Neural cell (in vitro differentiated cells): Measurements from ENCODE around the gene LEMD2. TPM values are rescaled to one million over a fixed set of nuclear protein-coding genes. Genes with fewer than 3 reads are reported as not detected.

ENCODE experiments used
- H2AFZ ChIP-seq: fragments of 200-600, 300-800 bp; sonication (generic), shearing (Covaris generic); 2 replicates; pipeline ENCODE4 v1.6.0; 2014; ENCODE audit warnings: low read depth, mild to moderate bottlenecking, antibody characterized with exemption, low read length, moderate library complexity
- H3F3A ChIP-seq: fragments of 200-600 bp; shearing (Covaris generic); 2 replicates; pipeline ENCODE4 v1.6.1; 2016; ENCODE audit warnings: mild to moderate bottlenecking, moderate library complexity, mixed read lengths, antibody characterized with exemption, low read length; ENCODE audit not compliant: insufficient read depth, poor library complexity, severe bottlenecking
- H3K27ac ChIP-seq: fragments of 200-600, 300-800 bp; sonication (generic), shearing (Covaris generic); 2 replicates; pipeline ENCODE4 v1.5.1; 2014; ENCODE audit warnings: mild to moderate bottlenecking, low read length, moderate library complexity
- H3K27me3 ChIP-seq: fragments of 300-800, 200-600 bp; sonication (generic), shearing (Covaris generic); 2 replicates; pipeline ENCODE4 v1.6.0; 2014; ENCODE audit warnings: mild to moderate bottlenecking, low read depth, low read length, moderate library complexity; ENCODE audit not compliant: insufficient read depth
- H3K36me3 ChIP-seq: fragments of 300-800, 200-600 bp; sonication (generic), shearing (Covaris generic); 2 replicates; pipeline ENCODE4 v1.5.1; 2014; ENCODE audit warnings: mild to moderate bottlenecking, antibody characterized with exemption, low read length, moderate library complexity; ENCODE audit not compliant: insufficient read depth
- H3K4me2 ChIP-seq: fragments of 300-800, 200-600 bp; sonication (generic), shearing (Covaris generic); 2 replicates; pipeline ENCODE4 v1.6.0; 2014; ENCODE audit warnings: mild to moderate bottlenecking, low read length
- H3K4me3 ChIP-seq: fragments of 300-800, 200-600 bp; sonication (generic), shearing (Covaris generic); 2 replicates; pipeline ENCODE4 v1.5.1; 2014; ENCODE audit warnings: mild to moderate bottlenecking, low read length, moderate library complexity
- H3K79me2 ChIP-seq: fragments of 200-600 bp; shearing (Covaris generic); replicated peaks from 2 replicates; pipeline ENCODE4 v1.6.0; 2014; ENCODE audit warnings: mild to moderate bottlenecking, low read length, moderate library complexity; ENCODE audit not compliant: insufficient read depth
- H3K9ac ChIP-seq: fragments of 300-800, 200-600 bp; sonication (generic), shearing (Covaris generic); 2 replicates; pipeline ENCODE4 v1.6.1; 2016; ENCODE audit warnings: mild to moderate bottlenecking, low read length, mixed read lengths
- H3K9me2 ChIP-seq: fragments of 200-600 bp; shearing (Covaris generic); 2 replicates; pipeline ENCODE4 v1.6.1; 2016; ENCODE audit warnings: mild to moderate bottlenecking, low read length, mixed read lengths; ENCODE audit not compliant: insufficient read depth
- H3K9me3 ChIP-seq: fragments of 200-600, 300-800 bp; sonication (generic), shearing (Covaris generic); 2 replicates; pipeline ENCODE4 v1.6.1; 2016; ENCODE audit warnings: mild to moderate bottlenecking, mixed run types, low read length, moderate library complexity, mixed read lengths
- H4K20me1 ChIP-seq: fragments of 200-600 bp; shearing (Covaris generic); 2 replicates; pipeline ENCODE4 v1.6.1; 2016; ENCODE audit warnings: mild to moderate bottlenecking, mixed run types; ENCODE audit not compliant: insufficient read depth
- EP300 ChIP-seq: fragments of 450-650 bp; conservative IDR thresholded peaks from 2 replicates; pipeline ENCODE4 v1.6.1; 2014; ENCODE audit warnings: antibody characterized with exemption, mild to moderate bottlenecking, moderate library complexity; ENCODE audit not compliant: poor library complexity, severe bottlenecking
- EZH2 ChIP-seq: fragments of 200-600, 300-800 bp; shearing (Covaris generic), sonication (generic); IDR thresholded peaks from 2 replicates; pipeline ENCODE4 v1.6.1; 2014; ENCODE audit warnings: antibody characterized with exemption, low read length, borderline replicate concordance, mild to moderate bottlenecking; ENCODE audit not compliant: insufficient read depth, poor library complexity, severe bottlenecking
- MXI1 ChIP-seq: fragments of 450-650 bp; conservative IDR thresholded peaks from 2 replicates; pipeline ENCODE4 v1.6.1; 2014; ENCODE audit warnings: antibody characterized with exemption, mild to moderate bottlenecking; ENCODE audit not compliant: poor library complexity, severe bottlenecking
- POLR2AphosphoS5 ChIP-seq: IDR thresholded peaks from 2 replicates; pipeline ENCODE4 v1.6.1; 2012
- RAD21 ChIP-seq: fragments of 450-650 bp; conservative IDR thresholded peaks from 2 replicates; pipeline ENCODE4 v1.6.1; 2014; ENCODE audit warnings: antibody characterized with exemption, mild to moderate bottlenecking, moderate library complexity
- SMC3 ChIP-seq: fragments of 450-650 bp; conservative IDR thresholded peaks from 2 replicates; pipeline ENCODE4 v1.6.1; 2014; ENCODE audit warnings: antibody characterized with exemption, mild to moderate bottlenecking, moderate library complexity; ENCODE audit not compliant: poor library complexity
- TAF1 ChIP-seq: IDR thresholded peaks from 2 replicates; pipeline ENCODE4 v1.6.1; 2012; ENCODE audit warnings: low read depth
- polyA plus RNA-seq: library from polyadenylated mRNA; depleted of rRNA; stranded (reverse); fragments of >200 nt; gene quantifications from 2 replicates; pipeline ENCODE4 v1.2.3, GENCODE V29; 2014
- TF ChIP-seq, protein P1 (sequence below): fragments of 450-650 bp; IDR thresholded peaks from 2 replicates; pipeline ENCODE4 v1.5.1; 2014; ENCODE audit warnings: antibody characterized with exemption, mild to moderate bottlenecking, moderate library complexity; ENCODE audit not compliant: poor library complexity, severe bottlenecking
- TF ChIP-seq, protein P2 (sequence below): IDR thresholded peaks from 2 replicates; pipeline ENCODE4 v1.6.1; 2012; ENCODE audit warnings: borderline replicate concordance

Gene LEMD2
- polyA plus RNA-seq, 1 donor from 2014 or later: 84.6 TPM

DNA sequence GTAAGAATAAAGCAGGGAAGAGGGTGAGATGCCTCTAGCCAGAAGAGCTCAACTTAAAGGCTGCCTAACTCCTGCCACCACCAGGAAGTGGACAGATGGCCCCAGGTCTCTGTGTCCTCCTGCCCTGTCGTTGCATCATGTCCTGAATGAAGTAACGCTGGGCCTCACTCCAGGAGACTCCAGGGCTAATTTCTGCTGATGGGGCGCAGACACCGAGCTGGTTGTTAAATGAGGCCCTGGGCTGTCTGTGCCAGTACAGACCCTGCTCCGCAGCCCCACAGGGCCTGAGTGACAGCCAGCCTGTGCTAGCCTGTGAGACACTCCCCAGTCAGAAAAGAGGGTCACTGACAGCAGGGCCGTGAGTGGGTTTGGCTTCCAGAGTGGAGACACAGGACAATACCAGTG lies 48.7 kb downstream of the LEMD2 start:
- no peak overlapping the region for H3K4me3 ChIP-seq

DNA sequence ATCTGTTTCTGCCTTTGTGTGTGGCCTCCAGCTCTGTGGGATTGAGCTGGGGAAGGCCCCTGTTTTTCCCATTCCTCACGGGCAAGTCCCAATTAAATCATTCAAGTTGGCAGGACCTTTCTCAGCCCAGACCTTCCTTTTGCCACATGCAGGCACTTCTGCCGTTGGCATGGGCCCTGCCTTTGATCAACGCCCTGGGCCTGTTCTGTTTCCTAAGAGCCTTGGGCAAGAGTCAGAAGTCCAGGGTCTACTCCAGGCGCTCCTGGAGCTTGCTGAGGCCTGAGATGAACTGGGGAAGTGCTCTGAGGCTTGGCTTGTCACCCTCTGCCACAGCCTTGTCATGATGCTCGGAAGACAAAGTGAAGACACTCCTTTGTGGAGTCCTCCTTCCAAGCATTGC lies 49.4 kb downstream of the LEMD2 start:
- Histone ChIP-seq H3K79me2 (no peaks in the 10 kb centered on the region), H3K9me2 (no peaks in the 10 kb centered on the region)

More for the DNA sequence above, 48.7 kb downstream of the LEMD2 start:
- Histone ChIP-seq H2AFZ (no peak overlapping the region), H3F3A (no peaks in the 10 kb centered on the region), H3K27me3 (no peaks in the 10 kb centered on the region), H3K9me2 (no peaks in the 10 kb centered on the region), H3K79me2 (no peaks in the 10 kb centered on the region), H4K20me1 (no peaks in the 10 kb centered on the region), H3K4me2 (no peak overlapping the region), H3K9me3 (no peaks in the 10 kb centered on the region), H3K27ac (no peak overlapping the region), H3K36me3 (no peaks in the 10 kb centered on the region), H3K9ac (no peak overlapping the region)
- TF ChIP-seq, protein P1, sequence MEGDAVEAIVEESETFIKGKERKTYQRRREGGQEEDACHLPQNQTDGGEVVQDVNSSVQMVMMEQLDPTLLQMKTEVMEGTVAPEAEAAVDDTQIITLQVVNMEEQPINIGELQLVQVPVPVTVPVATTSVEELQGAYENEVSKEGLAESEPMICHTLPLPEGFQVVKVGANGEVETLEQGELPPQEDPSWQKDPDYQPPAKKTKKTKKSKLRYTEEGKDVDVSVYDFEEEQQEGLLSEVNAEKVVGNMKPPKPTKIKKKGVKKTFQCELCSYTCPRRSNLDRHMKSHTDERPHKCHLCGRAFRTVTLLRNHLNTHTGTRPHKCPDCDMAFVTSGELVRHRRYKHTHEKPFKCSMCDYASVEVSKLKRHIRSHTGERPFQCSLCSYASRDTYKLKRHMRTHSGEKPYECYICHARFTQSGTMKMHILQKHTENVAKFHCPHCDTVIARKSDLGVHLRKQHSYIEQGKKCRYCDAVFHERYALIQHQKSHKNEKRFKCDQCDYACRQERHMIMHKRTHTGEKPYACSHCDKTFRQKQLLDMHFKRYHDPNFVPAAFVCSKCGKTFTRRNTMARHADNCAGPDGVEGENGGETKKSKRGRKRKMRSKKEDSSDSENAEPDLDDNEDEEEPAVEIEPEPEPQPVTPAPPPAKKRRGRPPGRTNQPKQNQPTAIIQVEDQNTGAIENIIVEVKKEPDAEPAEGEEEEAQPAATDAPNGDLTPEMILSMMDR: no peak
- TF ChIP-seq SMC3: no peak
- no peak for TF ChIP-seq POLR2AphosphoS5
- TF ChIP-seq EP300: no peak
- TF ChIP-seq, protein P2, sequence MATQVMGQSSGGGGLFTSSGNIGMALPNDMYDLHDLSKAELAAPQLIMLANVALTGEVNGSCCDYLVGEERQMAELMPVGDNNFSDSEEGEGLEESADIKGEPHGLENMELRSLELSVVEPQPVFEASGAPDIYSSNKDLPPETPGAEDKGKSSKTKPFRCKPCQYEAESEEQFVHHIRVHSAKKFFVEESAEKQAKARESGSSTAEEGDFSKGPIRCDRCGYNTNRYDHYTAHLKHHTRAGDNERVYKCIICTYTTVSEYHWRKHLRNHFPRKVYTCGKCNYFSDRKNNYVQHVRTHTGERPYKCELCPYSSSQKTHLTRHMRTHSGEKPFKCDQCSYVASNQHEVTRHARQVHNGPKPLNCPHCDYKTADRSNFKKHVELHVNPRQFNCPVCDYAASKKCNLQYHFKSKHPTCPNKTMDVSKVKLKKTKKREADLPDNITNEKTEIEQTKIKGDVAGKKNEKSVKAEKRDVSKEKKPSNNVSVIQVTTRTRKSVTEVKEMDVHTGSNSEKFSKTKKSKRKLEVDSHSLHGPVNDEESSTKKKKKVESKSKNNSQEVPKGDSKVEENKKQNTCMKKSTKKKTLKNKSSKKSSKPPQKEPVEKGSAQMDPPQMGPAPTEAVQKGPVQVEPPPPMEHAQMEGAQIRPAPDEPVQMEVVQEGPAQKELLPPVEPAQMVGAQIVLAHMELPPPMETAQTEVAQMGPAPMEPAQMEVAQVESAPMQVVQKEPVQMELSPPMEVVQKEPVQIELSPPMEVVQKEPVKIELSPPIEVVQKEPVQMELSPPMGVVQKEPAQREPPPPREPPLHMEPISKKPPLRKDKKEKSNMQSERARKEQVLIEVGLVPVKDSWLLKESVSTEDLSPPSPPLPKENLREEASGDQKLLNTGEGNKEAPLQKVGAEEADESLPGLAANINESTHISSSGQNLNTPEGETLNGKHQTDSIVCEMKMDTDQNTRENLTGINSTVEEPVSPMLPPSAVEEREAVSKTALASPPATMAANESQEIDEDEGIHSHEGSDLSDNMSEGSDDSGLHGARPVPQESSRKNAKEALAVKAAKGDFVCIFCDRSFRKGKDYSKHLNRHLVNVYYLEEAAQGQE: no peak
- no peak for TF ChIP-seq TAF1
- no peak for TF ChIP-seq RAD21
- TF ChIP-seq MXI1: no peak
- TF ChIP-seq EZH2: no peak

More for the DNA sequence above, 49.4 kb downstream of the LEMD2 start:
- H3F3A ChIP-seq: no peaks in the 10 kb centered on the region
- no peaks in the 10 kb centered on the region for H3K36me3 ChIP-seq
- no peak overlapping the region for H3K27ac ChIP-seq
- no peak overlapping the region for H3K4me3 ChIP-seq
- TF ChIP-seq SMC3 (no peak), EP300 (no peak), EZH2 (no peak), TAF1 (no peak), MXI1 (no peak), RAD21 (no peak), POLR2AphosphoS5 (no peak)
- TF ChIP-seq, protein P1: no peak
- TF ChIP-seq, protein P2: no peak
- H3K4me2 ChIP-seq: no peak overlapping the region
- H3K9me3 ChIP-seq: no peaks in the 10 kb centered on the region
- H3K9ac ChIP-seq: no peak overlapping the region
- H2AFZ ChIP-seq: no peak overlapping the region
- no peaks in the 10 kb centered on the region for H4K20me1 ChIP-seq
- H3K27me3 ChIP-seq: no peaks in the 10 kb centered on the region
